Osteocyte (in vitro differentiated cells): ENCODE measurements around the gene ACSL5. TPM values are rescaled to one million over a fixed set of nuclear protein-coding genes. Genes with fewer than 3 reads are reported as not detected.

ENCODE experiments used
- DNase-seq: peaks from one replicate; pipeline ENCODE4 v3.0.0; 2021; ENCODE audit warnings: mixed read lengths; ENCODE audit not compliant: unreplicated experiment; ENCODE audit errors: extremely low spot score
- H3K27ac Mint-ChIP-seq: one replicate; pipeline ENCODE4 v1.8.0; 2021; ENCODE audit warnings: mild to moderate bottlenecking, mixed read lengths; ENCODE audit not compliant: unreplicated experiment
- H3K27me3 Mint-ChIP-seq: one replicate; pipeline ENCODE4 v1.8.0; 2021; ENCODE audit warnings: mixed read lengths; ENCODE audit not compliant: unreplicated experiment
- H3K36me3 Mint-ChIP-seq: one replicate; pipeline ENCODE4 v1.8.0; 2021; ENCODE audit warnings: mixed read lengths; ENCODE audit not compliant: unreplicated experiment
- H3K4me1 Mint-ChIP-seq: one replicate; pipeline ENCODE4 v1.8.0; 2021; ENCODE audit warnings: mixed read lengths; ENCODE audit not compliant: unreplicated experiment
- H3K4me3 Mint-ChIP-seq: one replicate; pipeline ENCODE4 v1.8.0; 2021; ENCODE audit warnings: mild to moderate bottlenecking, moderate library complexity, mixed read lengths; ENCODE audit not compliant: unreplicated experiment
- H3K9me3 Mint-ChIP-seq: one replicate; pipeline ENCODE4 v1.8.0; 2021; ENCODE audit warnings: mixed read lengths; ENCODE audit not compliant: unreplicated experiment
- CTCF ChIP-seq: fragments of 200-600 bp; sonication (generic); IDR thresholded peaks from 2 replicates; pipeline ENCODE4 v1.5.0; 2021; ENCODE audit warnings: antibody characterized with exemption, mild to moderate bottlenecking, moderate library complexity
- total RNA-seq: library from RNA; stranded (reverse); gene quantifications from 2 replicates; pipeline ENCODE4 v1.2.1, GENCODE V29; 2021

The ACSL5 gene
- total RNA-seq, 1 donor from 2014 or later, result 0.46 TPM

GRCh38 chr10:112338957-112339356 is 35.0 kb upstream of the ACSL5 start:
- H3K36me3 Mint-ChIP-seq, result no peaks in the 10 kb centered on the region
- DNase-seq, result no peak
- peaks cover 12% of the 10 kb centered on the region for H3K27me3 Mint-ChIP-seq
- no peak for TF ChIP-seq CTCF
- no peak overlapping the region for H3K4me3 Mint-ChIP-seq
- H3K27ac Mint-ChIP-seq, result no peak overlapping the region
- no peaks in the 10 kb centered on the region for H3K4me1 Mint-ChIP-seq
- no peaks in the 10 kb centered on the region for H3K9me3 Mint-ChIP-seq

GRCh38 chr10:112340601-112341000 is 33.3 kb upstream of the ACSL5 start:
- TF ChIP-seq CTCF, result no peak
- Mint-ChIP-seq H3K9me3 (no peaks in the 10 kb centered on the region), H3K27ac (no peak overlapping the region), H3K36me3 (no peaks in the 10 kb centered on the region), H3K27me3 (peaks cover 7% of the 10 kb centered on the region), H3K4me3 (no peak overlapping the region), H3K4me1 (no peaks in the 10 kb centered on the region)
- no peak for DNase-seq

- DNase-seq, result no peak
- Mint-ChIP-seq H3K27ac (no peak overlapping the region), H3K36me3 (no peaks in the 10 kb centered on the region), H3K9me3 (no peaks in the 10 kb centered on the region), H3K4me1 (no peaks in the 10 kb centered on the region), H3K4me3 (no peak overlapping the region), H3K27me3 (peaks cover 2% of the 10 kb centered on the region)
- TF ChIP-seq CTCF, result no peak
Observed at GRCh38 chr10:112343056-112343806, 30.7 kb upstream of the ACSL5 start.

- no peak overlapping the region for H3K4me3 Mint-ChIP-seq
- H3K4me1 Mint-ChIP-seq, result no peaks in the 10 kb centered on the region
- peaks cover 2% of the 10 kb centered on the region for H3K27me3 Mint-ChIP-seq
- TF ChIP-seq CTCF, result no peak
- no peak overlapping the region for H3K27ac Mint-ChIP-seq
- DNase-seq, result no peak
- no peaks in the 10 kb centered on the region for H3K9me3 Mint-ChIP-seq
- H3K36me3 Mint-ChIP-seq, result no peaks in the 10 kb centered on the region
Observed at GRCh38 chr10:112344261-112344660, 29.7 kb upstream of the ACSL5 start.

GRCh38 chr10:112345202-112345601 is 28.7 kb upstream of the ACSL5 start:
- no peaks in the 10 kb centered on the region for H3K4me1 Mint-ChIP-seq
- H3K36me3 Mint-ChIP-seq, result no peaks in the 10 kb centered on the region
- no peaks in the 10 kb centered on the region for H3K27me3 Mint-ChIP-seq
- no peak for TF ChIP-seq CTCF
- H3K4me3 Mint-ChIP-seq, result no peak overlapping the region
- H3K9me3 Mint-ChIP-seq, result no peaks in the 10 kb centered on the region
- H3K27ac Mint-ChIP-seq, result no peak overlapping the region
- DNase-seq, result no peak
